ENCODE data around the gene PRR30.

- peak in 1 of 2 donors; percentile 0 for TF ChIP-seq POLR2A (IDR thresholded peaks at IDR 0.05)
- no peak for TF ChIP-seq CTCF (IDR thresholded peaks at IDR 0.05 in 4 of 5, conservative IDR thresholded peaks at IDR 0.05 in 1 of 5)
Observed at GRCh38 chr2:27134781-27135477, 4.3 kb downstream of the PRR30 start.
